T-helper 1 cell treated with Interleukin-12 subunit alpha and Interleukin-12 subunit beta and Interleukin-4 antibody, amounts not matched to agents 30 μg/mL and 1 μg/mL, for 36 hours (primary cell): ENCODE results near the gene UBE2E2.

Experiments used
- H3K27ac Mint-ChIP-seq: one replicate; pipeline ENCODE4 v1.8.0; 2021; ENCODE audit warnings: mild to moderate bottlenecking, mixed read lengths
- H3K27me3 Mint-ChIP-seq: one replicate; pipeline ENCODE4 v1.8.0; 2021; ENCODE audit warnings: low read depth, mixed read lengths
- H3K36me3 Mint-ChIP-seq: one replicate; pipeline ENCODE4 v1.8.0; 2021; ENCODE audit warnings: low read depth, mixed read lengths
- H3K4me1 Mint-ChIP-seq: one replicate; pipeline ENCODE4 v1.8.0; 2021; ENCODE audit warnings: low read depth, mixed read lengths
- H3K4me3 Mint-ChIP-seq: one replicate; pipeline ENCODE4 v1.8.0; 2021; ENCODE audit warnings: mild to moderate bottlenecking, moderate library complexity, mixed read lengths
- H3K9me3 Mint-ChIP-seq: one replicate; pipeline ENCODE4 v1.8.0; 2021; ENCODE audit warnings: mixed read lengths

The UBE2E2 gene

DNA sequence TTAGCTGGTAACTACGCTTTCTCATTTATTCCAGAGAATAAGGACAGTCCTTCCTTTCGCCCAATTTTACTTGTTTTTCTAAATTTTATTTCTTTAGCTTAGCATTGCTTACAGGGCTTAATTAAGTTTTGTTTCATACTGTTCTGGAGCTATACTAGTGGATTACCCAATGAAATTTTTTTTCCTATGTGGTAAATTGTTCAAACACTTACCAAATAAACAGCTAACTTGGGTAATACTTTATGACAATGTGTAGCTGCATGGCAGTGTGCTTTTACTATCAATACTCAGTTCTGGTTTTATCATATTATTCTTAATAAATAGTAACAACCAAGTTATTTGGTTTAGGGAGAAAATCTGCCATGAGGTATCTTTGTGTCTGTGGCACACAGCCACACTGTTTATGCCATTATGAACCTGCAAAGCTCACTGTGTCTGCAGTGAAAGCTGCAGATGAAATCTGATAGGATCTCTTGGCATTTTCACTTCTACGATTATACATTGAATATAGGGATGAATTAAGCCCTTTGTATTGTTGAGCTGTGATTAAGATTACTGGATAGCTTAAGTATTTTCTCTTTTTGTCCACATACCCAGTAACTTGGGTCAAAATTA is 37.2 kb downstream of the UBE2E2 start:
- H3K27ac Mint-ChIP-seq: no peak overlapping the region
- H3K4me3 Mint-ChIP-seq: no peak overlapping the region
- H3K9me3 Mint-ChIP-seq: no peaks in the 10 kb centered on the region
- H3K27me3 Mint-ChIP-seq: no peaks in the 10 kb centered on the region
- H3K36me3 Mint-ChIP-seq: no peaks in the 10 kb centered on the region
- H3K4me1 Mint-ChIP-seq: no peaks in the 10 kb centered on the region

DNA sequence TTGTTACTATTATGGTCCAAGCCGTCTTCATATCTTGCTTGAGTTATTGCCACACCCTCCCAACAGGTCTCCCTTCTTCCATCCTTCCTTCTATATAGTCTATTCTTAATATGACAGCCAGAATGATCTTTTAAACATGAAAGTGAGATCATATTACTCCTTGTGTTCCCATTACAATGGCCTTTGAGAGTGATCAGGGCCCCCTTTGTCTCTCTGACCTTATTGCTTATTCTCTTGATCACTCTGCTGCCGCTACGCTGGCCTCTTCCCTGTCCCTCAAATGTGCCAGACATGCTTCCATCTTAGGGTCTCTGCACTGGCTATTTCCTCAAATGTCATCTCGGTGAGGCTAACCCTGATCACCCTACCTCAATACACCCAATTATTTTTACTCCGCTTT is 38.1 kb downstream of the UBE2E2 start:
- no peak overlapping the region for H3K27ac Mint-ChIP-seq

DNA sequence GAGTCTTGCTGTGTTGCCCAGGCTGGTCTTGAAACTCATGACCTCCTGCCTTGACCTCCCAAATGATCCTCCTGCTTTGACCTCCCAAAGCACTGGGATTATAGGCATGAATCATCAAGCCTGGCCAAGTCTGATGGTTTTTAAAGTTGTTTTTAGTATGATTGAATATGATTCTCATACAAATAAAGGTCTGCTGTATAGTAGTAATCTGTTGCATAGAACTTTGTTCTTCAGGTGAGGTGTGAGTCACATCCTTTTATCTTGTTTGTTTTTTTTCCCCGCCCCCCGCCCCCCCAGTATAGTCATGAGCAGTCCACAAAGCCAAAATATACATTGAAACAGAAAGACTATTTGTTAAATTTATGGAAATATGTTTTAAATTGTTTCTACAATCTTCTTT is 39.0 kb downstream of the UBE2E2 start:
- no peak overlapping the region for H3K4me3 Mint-ChIP-seq
- no peaks in the 10 kb centered on the region for H3K36me3 Mint-ChIP-seq
- H3K4me1 Mint-ChIP-seq: no peaks in the 10 kb centered on the region

More for the DNA sequence above, 38.1 kb downstream of the UBE2E2 start:
- Mint-ChIP-seq H3K4me3 (no peak overlapping the region), H3K4me1 (no peaks in the 10 kb centered on the region), H3K27me3 (no peaks in the 10 kb centered on the region), H3K9me3 (no peaks in the 10 kb centered on the region), H3K36me3 (no peaks in the 10 kb centered on the region)

DNA sequence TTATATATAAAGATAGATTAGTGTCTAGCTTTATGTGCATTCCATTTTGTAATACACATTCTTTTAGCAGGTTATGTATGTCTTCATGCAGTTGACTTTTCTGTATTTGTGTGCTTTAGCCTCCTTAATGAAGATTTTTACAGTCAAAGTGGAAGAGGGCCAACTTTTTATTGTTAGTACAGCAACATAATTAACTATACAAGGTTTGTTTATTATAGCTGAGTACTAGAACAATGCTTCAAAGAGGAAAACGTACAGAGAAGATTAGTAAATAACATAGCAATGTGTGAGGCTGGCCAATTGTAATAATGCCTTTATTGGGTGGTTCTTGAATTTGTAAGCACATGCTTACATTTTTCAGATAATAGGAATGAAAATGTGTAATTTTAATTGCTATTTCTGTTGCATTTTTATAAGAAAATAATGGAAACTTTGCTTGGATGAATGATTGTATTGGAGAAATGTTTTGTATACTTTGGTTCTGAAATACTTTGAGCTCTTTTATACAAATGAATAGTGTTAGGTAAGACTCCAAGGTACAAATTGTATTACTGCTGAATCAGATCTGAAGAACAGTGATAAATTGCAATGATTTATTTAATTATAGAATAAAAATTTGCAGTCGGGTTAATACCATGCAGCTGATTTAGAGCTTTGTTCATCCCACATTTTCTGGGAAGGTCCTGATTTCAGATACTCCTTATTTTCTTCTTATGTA is 41.4 kb downstream of the UBE2E2 start:
- H3K27ac Mint-ChIP-seq: no peak overlapping the region
- no peaks in the 10 kb centered on the region for H3K4me1 Mint-ChIP-seq
- H3K27me3 Mint-ChIP-seq: no peaks in the 10 kb centered on the region
- no peak overlapping the region for H3K4me3 Mint-ChIP-seq
- H3K36me3 Mint-ChIP-seq: no peaks in the 10 kb centered on the region
- H3K9me3 Mint-ChIP-seq: peaks cover 2% of the 10 kb centered on the region

More for the DNA sequence above, 39.0 kb downstream of the UBE2E2 start:
- H3K27me3 Mint-ChIP-seq: no peaks in the 10 kb centered on the region
- no peak overlapping the region for H3K27ac Mint-ChIP-seq
- H3K9me3 Mint-ChIP-seq: no peaks in the 10 kb centered on the region

DNA sequence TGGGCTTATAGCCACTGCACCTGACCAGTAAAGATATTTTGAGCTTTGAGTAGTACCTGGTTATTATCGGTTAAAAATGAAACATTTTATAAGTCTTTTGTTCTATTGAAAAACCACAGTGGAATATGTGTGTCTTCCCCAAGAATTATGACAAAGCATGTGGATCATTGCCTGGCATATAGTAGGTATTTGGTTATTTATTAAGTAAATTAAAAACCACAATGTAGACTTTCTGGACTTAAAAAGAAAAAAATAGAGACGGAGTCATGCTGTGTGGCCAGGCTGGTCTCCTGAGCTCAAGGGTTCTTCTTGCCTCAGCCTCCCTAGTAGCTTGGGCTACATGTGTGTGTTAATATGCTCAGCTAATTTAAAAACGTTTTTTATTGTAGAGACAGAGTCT is 43.5 kb downstream of the UBE2E2 start:
- Mint-ChIP-seq H3K4me3 (no peak overlapping the region), H3K9me3 (peaks cover 2% of the 10 kb centered on the region)

DNA sequence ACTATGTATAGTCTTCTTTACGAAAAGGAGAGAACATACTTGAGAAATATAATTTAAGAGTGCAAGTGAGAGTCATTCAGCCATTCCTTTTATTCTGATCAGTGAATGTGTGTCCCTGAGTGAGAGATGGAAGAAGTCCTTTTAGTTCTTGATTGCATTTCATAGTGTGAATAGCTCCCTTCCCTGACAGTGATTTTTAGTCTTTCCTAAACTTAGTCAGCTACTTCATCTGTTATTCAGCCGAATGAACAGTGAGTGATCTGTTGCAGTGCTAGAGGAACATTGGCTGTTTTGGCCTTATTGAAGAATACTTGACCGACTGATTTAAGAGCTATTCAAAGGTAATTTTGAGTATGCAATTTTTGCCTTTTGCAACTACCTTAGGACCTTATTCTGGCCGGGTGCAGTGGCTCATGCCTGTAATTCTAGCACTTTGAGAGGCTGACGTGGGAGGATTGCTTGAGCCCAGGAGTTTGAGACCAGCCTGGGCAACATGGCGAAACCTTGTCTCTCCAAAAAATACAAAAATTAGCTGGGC is 45.5 kb downstream of the UBE2E2 start:
- H3K4me1 Mint-ChIP-seq: no peaks in the 10 kb centered on the region
- H3K36me3 Mint-ChIP-seq: no peaks in the 10 kb centered on the region
- H3K4me3 Mint-ChIP-seq: no peak overlapping the region
- no peaks in the 10 kb centered on the region for H3K27me3 Mint-ChIP-seq
- H3K9me3 Mint-ChIP-seq: peaks cover 2% of the 10 kb centered on the region
- no peak overlapping the region for H3K27ac Mint-ChIP-seq

More for the DNA sequence above, 43.5 kb downstream of the UBE2E2 start:
- Mint-ChIP-seq H3K36me3 (no peaks in the 10 kb centered on the region), H3K27me3 (no peaks in the 10 kb centered on the region), H3K4me1 (no peaks in the 10 kb centered on the region), H3K27ac (no peak overlapping the region)

DNA sequence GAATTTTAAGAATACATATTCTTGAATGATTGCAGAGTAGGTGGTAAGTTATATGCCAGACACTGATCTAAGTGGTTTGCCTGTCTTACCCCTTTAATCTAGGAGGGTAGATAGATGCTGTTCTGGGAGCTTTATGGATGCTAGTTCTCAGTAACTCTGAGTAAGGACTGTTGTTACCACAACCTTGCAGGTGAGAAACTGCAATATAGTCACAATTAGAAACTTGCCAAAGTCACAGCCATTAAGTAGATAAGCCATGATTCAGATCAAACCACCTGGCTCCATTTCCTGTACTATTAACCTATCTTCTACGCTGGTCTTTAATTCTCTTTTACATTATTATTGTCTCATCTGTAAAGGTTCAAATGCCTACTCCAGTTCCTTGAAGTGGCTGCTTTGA is 46.8 kb downstream of the UBE2E2 start:
- Mint-ChIP-seq H3K36me3 (no peaks in the 10 kb centered on the region), H3K27me3 (no peaks in the 10 kb centered on the region), H3K27ac (no peak overlapping the region), H3K4me3 (no peak overlapping the region), H3K9me3 (peaks cover 2% of the 10 kb centered on the region), H3K4me1 (no peaks in the 10 kb centered on the region)

DNA sequence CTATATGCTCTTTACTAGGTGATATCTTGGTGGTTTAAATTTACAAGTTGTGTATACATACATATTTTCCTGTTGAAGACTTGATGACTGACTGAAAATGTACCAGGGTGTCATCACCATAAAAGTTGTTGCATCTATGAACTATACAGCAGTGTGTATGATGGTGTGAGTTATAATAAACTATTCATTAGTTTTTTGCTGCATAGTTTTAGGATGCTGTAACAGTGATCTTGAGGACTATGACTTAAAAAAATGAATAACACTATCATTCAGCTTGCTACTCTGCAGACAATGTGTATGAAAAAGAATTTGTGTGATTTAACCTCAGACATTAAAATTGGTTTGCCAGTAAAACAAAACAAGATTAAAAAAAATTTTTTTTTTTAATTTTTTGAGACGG is 49.0 kb downstream of the UBE2E2 start:
- Mint-ChIP-seq H3K9me3 (peaks cover 2% of the 10 kb centered on the region), H3K27me3 (no peaks in the 10 kb centered on the region), H3K27ac (no peak overlapping the region), H3K4me1 (no peaks in the 10 kb centered on the region), H3K4me3 (no peak overlapping the region), H3K36me3 (no peaks in the 10 kb centered on the region)

DNA sequence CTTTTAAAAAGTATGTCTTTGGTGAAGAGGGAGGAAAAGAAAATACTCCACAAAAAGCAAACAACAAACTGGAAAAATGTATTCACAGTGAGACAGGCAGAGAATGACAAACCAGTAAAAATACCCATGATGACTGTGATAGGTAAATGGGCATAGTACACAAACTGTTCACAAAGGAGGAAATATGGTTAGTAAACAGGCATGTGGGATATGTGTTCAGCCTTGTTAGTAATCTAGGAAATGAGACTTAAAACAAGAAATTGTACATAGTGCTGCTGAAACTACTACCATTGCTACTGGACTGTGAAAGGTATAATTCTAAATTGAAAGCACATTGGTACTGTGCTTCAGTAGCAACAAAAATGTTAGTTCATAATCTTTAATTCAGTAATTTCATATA is 50.1 kb downstream of the UBE2E2 start:
- Mint-ChIP-seq H3K4me3 (no peak overlapping the region), H3K27me3 (no peaks in the 10 kb centered on the region), H3K36me3 (peaks cover 2% of the 10 kb centered on the region)

DNA sequence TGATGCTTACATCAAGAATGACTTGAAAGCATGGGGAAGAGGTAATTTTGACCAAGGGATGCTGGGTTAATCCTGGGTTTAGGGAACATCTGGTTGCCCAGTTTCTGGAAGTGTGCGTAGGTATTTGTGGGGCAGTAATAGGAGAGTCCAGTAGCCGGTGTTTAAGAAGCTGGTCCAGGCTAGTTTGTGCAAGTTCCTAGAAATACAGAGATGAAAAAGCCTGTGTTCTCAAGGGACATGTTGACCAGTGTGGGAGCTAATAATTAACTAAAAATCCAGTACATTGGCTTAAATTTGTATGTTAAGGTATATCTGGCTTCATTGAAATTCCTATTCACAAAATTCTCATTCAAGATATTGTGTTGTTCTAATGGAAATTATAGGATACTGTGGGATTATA is 51.2 kb downstream of the UBE2E2 start:
- Mint-ChIP-seq H3K36me3 (peaks cover 2% of the 10 kb centered on the region), H3K9me3 (peaks cover 4% of the 10 kb centered on the region), H3K27me3 (no peaks in the 10 kb centered on the region), H3K4me3 (no peak overlapping the region), H3K27ac (no peak overlapping the region), H3K4me1 (no peaks in the 10 kb centered on the region)

More for the DNA sequence above, 50.1 kb downstream of the UBE2E2 start:
- no peaks in the 10 kb centered on the region for H3K4me1 Mint-ChIP-seq
- H3K27ac Mint-ChIP-seq: no peak overlapping the region
- peaks cover 7% of the 10 kb centered on the region for H3K9me3 Mint-ChIP-seq

DNA sequence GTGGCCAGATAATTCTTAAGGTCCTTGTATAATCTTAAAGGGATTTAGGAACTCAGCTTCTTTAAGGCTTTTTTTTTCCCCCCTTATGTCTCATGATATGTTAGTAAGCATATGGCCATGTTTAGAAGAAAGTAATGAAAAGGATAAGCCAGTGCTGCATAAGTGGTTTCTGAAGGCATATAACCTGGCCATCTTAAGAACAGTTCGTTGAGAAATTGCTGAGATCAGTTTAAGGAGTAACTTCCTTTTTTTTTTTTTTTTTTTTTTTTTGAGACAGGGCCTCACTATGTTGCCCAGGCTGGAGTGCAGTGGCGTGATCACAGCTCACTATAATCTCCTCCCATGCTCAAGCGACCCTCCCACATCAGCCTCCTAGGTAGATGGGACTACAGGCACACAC is 51.7 kb downstream of the UBE2E2 start:
- Mint-ChIP-seq H3K27me3 (no peaks in the 10 kb centered on the region), H3K9me3 (peaks cover 4% of the 10 kb centered on the region), H3K27ac (no peak overlapping the region), H3K4me3 (no peak overlapping the region), H3K36me3 (peaks cover 2% of the 10 kb centered on the region), H3K4me1 (no peaks in the 10 kb centered on the region)

DNA sequence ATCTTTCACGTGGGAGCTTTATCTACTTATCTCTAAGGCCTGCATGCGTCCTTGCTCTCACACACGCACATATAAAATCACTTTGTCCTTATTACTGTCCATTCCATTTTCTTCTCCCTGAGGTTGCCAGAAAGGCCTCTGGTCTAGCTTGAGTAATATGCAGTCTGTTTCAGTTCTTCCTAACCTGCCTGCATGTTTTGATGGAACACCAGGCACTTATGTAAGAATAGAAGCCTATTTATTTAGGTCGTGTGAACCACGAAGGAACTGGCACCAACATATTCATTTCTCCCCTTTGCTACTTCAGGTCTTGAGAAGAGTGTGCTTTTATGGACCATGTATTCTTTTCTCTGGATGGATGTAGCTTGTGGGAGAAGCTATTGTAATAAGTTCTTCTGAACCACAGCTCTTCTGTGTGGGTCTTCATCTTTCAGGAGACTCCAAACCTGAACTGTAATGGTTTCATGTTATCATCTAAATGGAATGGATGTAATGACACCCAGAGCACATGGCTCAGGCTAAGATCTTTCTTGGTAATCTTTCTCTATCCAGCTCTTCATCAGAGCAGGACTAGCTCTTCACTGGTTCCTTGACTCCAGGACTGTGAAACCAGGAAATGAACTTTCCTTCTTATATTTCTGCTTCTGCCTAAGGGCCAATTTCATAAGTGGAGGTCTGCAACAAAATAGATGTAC is 53.8 kb downstream of the UBE2E2 start:
- H3K27me3 Mint-ChIP-seq: no peaks in the 10 kb centered on the region
- H3K36me3 Mint-ChIP-seq: peaks cover 2% of the 10 kb centered on the region
- H3K4me3 Mint-ChIP-seq: no peak overlapping the region
- no peaks in the 10 kb centered on the region for H3K4me1 Mint-ChIP-seq
- no peak overlapping the region for H3K27ac Mint-ChIP-seq
- peaks cover 4% of the 10 kb centered on the region for H3K9me3 Mint-ChIP-seq

DNA sequence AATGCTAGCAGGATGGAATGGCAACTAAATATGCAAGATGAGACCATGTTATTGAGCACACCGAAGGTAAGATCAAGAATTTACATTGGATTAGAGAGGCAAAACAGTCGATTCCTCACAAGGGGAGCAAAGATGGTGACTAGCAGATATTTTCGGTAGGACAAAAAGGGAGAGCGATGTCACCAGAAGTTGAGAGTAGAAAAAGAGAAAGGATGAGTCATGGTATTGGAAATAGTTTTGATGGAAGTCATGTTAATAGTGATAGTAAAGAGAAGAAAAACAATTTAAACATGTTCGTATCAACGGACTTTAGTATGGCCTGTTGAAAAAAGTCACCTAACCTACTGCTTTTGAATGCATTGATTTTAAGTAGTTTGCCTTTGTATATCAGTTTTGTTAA is 55.0 kb downstream of the UBE2E2 start:
- H3K36me3 Mint-ChIP-seq: peaks cover 2% of the 10 kb centered on the region
- peaks cover 7% of the 10 kb centered on the region for H3K9me3 Mint-ChIP-seq
- H3K27me3 Mint-ChIP-seq: no peaks in the 10 kb centered on the region
- no peak overlapping the region for H3K4me3 Mint-ChIP-seq
- H3K4me1 Mint-ChIP-seq: no peaks in the 10 kb centered on the region
- no peak overlapping the region for H3K27ac Mint-ChIP-seq

DNA sequence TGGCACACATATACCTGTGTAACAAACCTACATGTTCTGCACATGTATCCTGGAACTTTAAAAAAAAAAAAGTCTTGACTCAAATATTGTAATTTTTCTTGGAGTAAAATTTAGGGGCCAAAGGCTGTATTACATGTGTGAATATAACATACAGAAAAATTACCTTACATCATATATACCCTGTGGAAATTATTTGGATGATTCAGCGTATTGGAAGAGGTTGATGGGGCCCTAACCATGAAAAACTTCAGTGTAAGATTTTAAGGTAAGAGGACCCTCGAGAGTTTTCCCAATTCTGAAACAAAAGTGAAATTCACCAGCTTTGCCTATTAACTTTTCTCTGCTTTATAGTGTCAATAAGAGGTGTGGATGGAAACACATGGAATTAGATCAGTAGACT is 56.4 kb downstream of the UBE2E2 start:
- H3K36me3 Mint-ChIP-seq: peaks cover 2% of the 10 kb centered on the region
- no peak overlapping the region for H3K27ac Mint-ChIP-seq

DNA sequence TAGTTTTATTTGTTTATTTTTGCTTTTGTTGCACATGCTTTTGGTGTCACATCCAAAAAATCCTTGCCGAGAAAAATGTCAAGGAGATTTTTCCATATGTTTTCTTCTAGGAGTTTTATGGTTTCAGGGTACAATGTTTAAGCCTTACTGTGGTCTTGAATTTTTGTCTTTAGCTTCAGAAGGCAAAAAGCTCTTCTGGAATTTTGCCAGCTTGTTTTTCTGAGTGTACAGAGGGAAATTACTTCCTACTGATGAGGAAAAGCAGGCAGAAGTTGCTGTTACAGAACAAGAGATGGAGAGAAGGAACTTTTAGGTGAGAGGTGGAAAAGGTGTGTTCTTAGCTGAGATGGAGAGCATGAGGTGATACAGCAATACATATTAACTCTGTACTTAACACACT is 59.6 kb downstream of the UBE2E2 start:
- Mint-ChIP-seq H3K27me3 (no peaks in the 10 kb centered on the region), H3K4me3 (no peak overlapping the region), H3K9me3 (peaks cover 12% of the 10 kb centered on the region), H3K4me1 (no peaks in the 10 kb centered on the region), H3K36me3 (peaks cover 2% of the 10 kb centered on the region), H3K27ac (no peak overlapping the region)

More for the DNA sequence above, 56.4 kb downstream of the UBE2E2 start:
- Mint-ChIP-seq H3K4me1 (no peaks in the 10 kb centered on the region), H3K27me3 (no peaks in the 10 kb centered on the region), H3K9me3 (peaks cover 7% of the 10 kb centered on the region), H3K4me3 (no peak overlapping the region)
